ENCODE data around the gene IQSEC3.
A peak's percentile ranks its signal among the peaks of the same experiment; 100 is the strongest.

Gene IQSEC3

DNA sequence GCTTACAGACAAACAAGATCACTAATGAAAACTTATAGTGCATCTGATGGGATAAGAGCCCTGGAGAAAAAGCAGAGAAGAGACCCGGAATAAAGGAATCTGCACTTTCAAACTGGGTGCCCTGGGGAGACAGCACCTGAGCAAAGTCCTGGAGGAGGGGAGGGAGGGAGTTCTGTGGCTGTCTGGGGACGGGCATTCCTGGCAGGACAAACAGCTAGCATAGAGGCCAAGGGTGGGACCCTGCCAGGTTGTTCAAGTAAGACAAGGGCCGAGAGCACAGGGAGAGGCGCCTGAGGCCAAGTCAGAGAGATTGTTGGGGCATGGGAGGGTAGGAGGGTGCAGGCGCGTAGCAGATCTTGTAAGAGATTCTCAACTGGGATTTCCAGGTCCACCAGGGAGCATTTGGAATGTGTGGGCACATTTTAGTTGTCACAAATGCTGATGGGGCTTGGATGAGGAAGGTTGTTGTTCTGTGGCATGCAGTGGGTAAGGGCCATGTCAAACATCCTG is 14.2 kb downstream of the IQSEC3 start:
- no peak for DNase-seq (ENCODE audit: low spot score)

DNA sequence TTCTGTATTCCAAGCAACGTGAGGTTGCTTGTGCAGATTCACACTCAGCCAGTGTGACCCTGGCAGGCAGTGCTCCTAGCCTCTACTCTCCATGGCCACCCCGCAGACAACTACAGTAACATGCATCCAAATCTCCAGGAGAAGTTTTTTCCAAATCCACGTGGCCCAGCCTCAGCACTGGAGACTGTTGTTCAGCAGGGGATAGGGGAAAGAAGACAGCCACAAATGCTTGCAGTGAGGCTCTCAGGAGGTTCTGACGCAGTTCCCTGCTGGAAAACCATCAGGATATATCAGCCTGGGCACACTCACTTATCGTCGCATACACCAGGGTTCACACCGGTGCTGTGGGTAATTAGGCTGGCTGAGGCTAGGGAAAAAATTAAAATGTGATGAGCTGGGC is 16.2 kb downstream of the IQSEC3 start:
- no peak for DNase-seq (ENCODE audit: low spot score)

DNA sequence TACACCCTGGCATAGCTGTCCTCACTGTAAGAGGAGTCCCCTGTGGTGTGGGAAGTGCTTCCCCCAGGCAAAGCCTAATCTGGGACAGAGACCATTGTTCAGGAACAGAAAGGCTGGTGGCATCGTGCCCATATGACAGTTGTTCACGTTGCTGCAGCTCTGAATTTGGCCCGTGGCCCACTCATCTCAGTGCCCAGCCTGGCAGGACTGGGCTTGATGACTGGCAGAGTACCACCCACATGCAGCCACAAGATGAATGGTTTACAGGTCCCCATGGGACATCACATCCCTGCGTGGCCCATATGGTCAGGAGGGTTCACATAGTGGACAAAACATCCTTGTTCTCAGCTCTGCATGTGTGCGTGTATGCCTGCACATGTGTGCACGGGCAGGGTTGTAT is 17.5 kb downstream of the IQSEC3 start:
- no peak for DNase-seq (ENCODE audit: low spot score)

DNA sequence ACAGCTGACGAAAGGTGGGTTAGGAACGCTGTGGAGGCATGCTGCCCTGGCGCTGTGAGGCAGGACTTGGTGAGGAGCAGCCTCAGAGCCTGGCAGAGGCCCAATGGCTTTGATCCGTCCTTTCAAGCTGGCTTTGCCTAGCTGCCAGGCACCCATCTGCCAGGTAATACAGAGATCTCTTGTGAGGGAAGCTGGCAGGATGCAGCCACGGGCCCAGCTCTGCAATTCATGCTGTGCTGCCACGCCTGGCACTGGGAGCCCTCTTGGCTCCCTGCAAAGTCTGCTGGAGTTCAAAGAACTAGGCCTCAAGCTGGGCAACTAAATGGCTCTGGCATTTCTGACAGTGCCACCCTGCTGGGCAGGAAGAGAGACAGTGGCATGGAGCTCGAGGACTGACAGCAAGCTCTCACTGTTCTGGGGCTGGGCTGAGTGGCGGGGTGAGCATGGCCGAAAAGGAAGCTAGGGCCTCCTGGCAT is 18.7 kb downstream of the IQSEC3 start:
- DNase-seq (ENCODE audit: low spot score) = no peak

DNA sequence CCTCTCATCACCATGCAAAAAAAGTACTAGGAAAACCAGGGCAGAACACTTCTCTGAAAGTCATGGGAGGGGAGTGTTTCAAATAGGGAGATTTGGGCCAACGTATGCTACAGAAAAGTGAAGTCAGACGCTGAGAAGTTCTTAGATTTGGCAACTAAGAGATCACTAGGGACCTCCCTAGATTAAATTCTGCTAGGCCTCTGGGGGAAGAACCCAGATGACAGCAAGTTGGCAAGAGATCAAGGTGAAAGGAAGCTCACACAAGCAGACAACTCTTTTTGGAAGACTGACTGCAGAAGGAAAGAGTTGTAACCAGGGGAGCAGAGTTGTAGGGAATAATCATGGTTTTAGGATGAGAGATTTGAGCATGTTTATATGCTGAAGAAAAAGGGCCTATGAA is 20.7 kb downstream of the IQSEC3 start:
- DNase-seq (ENCODE audit: low spot score) = no peak

DNA sequence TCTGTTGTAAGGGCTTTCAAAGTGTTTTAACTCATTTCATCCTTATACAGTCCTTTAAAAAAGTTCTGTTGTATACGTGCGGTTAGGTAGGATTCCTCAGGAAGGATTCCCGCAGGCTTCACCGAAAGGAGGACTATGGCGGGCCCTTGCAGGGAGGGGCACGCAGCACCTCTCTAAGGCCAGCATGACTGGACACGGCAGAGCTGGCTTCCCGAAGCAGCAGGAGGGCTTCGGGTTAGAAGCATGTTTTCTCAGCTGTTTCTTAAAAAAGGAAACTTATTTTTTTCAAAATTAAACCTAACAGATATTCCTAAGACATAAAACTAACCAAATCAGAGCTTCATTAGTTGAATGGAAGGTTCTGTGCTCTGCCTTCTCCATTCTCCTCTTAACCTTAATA is 21.3 kb downstream of the IQSEC3 start:
- DNase-seq (ENCODE audit: low spot score) = no peak

DNA sequence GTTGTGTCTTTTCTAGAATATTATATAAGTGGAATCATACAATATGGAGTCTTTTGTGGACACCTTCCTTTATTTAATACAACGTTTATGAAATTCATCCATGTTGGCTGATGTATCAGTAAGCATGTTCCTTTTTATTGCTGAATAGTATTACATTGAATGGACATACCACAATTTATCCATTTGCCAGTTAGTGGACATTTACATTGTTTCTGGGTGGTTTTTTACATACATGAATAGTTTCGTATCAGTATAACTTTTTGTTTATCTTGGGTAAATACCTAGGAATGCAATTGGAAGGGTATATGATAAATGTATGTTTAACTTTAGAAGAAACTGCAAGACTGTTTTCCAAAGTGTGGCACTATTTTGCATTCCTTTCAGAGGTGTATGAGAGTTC is 23.1 kb downstream of the IQSEC3 start:
- no peak for DNase-seq (ENCODE audit: low spot score)

DNA sequence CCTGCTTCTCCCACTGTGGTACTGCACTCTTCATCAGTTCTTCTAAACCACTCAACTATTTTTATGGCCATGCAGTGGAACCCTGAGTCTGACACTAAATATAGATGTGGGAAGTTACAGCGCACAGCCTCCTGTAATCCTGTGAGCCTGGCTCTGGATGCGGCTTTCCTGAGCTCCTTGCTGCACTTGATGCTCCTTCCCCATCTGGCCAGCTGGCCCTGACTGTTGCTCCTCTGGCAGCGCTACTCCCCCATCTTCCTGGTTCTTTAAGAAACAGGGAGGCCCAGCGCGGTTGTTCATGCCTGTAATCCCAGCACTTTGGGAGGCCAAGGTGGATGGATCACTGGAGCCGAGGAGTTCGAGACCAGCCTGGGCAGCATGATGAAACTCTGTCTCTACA is 24.6 kb downstream of the IQSEC3 start:
- DNase-seq (ENCODE audit: low spot score) = no peak

DNA sequence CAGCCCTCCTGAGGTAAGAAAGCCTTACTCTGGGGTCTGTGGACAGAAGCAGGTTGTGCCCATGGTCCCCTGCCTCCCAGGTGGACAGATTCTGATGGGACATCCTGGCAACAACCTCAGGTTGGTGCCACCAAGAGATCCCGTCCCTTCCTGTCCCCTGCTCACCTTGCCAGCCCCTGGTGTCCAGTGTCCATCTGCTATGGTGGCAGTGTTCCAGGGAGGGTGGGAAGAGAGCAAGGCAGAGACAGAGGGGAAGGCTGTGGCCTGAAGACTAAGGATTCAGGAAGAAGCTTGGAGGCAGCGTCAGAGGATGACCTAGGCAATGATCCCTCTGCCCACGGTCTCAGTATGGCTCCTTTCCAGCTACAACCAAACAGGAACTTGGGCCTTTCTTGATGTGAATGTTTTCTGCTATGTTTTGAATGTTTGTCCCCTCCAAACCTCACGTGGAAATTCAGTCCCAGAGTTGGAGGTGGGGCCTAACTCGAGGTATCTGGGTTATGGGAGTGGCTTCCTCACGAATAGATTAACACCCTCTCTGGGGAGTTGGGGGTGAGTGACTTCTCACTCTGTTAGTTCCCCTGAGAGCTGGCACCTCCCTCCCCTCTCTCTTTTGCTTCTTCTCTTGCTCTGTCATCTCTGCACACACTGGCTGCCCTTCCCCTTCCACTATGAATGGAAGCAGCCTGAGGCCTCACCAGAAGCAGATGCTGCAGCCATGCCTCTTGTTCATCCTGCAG is 26.9 kb downstream of the IQSEC3 start:
- DNase-seq (ENCODE audit: low spot score) = no peak

DNA sequence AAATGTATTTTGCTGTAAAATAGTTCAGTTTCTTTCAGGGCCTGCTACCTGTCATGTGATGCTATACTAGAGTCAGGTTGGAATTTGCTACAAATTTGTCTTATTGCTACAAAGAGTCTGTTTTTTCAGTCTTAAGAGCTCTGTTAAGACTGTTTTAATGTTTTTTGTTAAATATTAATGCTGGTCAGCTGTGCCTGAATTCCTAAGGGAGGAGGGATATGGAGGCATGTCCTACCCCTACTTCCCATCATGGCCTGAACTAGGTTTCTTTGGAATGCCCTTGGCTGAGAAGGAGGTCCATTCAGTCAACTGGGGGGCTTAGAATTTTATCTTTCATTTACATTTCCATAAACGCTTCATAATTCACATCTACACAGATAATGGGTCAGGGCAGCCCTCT is 30.0 kb downstream of the IQSEC3 start:
- no peak for DNase-seq (ENCODE audit: low spot score)

DNA sequence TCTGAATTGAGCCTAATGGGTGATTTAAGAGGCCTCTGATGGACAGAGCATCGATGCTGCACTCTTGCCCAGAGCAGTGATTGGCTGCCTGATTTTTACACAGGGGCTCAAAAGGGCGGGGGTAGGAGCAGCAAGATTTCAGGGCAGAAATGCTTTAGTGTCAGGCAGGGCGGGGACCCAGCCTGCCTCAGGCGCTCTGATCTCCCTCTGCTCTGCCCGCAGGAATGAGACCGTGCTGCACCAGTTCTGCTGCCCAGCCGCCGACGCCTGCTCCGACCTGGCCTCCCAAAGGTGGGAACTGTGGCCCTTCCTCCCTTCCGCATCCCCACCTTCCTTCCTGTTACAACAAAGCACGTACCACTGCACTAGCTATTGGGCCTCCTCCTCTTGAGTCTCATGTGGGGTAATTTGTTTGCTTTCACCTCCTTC is 32.4 kb downstream of the IQSEC3 start:
- DNase-seq (ENCODE audit: low spot score) = no peak

DNA sequence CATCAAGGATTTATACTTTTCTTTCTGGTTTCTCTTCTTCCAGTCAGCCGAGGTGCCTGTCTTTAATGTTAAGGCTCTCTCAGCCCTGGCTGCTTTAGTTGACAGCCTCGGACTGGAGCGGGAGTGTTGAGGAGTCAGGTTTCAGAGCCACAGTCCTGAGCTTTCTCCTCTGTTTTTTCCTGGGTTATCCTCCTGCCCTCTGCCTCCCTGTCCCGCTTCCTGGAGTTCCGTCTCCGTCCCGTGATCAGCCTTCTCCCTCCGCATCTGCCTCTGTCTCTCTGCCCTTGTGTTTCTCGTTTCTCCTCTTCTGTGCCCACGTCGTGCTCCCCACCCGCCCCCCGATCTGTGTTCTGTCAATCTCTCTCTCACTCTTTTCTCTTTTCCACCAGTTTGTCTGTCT is 33.0 kb downstream of the IQSEC3 start:
- no peak for DNase-seq (ENCODE audit: low spot score)

DNA sequence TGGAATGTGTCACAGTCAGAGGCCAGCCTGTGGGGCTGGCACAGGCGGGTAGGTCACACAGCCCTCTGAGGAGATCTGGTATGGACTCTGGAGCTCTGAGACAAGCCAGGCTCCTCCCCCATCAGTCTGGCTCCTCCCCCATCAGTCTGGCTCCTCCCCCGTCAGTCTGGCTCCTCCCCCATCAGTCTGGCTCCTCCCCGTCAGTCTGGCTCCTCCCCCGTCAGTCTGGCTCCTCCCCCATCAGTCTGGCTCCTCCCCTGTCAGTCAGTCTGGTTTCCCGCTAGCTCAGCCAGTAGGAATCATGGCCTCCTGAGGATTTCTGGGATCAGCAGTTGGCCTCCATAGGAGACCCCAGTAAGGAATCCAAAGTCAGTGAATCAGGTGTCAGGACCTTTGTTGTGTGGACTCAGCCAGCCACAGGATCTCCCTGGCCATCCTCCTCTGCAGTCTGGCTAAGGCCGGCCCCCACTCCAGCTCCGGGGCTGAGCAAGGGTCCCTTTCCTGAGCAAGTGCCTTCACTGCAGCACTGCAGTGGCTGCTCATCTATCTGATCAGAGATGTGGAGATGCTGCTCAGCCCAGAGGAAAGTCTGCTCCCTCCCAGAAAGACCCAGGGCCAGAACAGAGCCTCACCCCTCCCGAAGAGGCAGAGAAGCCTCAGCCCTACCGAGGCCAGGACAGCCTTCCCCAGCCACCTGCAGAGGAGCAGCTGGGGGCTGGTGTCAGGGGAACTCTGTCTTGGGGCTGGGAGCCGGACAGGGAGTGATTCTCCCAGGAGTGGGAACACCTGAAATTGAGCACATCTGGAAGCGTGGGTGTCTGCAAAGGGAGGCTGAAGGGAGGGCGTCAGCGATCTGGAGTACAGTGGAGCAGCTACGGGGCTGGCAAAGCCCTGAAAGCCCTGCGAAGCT is 35.7 kb downstream of the IQSEC3 start:
- peak; percentile 43 for DNase-seq (ENCODE audit: low spot score)

DNA sequence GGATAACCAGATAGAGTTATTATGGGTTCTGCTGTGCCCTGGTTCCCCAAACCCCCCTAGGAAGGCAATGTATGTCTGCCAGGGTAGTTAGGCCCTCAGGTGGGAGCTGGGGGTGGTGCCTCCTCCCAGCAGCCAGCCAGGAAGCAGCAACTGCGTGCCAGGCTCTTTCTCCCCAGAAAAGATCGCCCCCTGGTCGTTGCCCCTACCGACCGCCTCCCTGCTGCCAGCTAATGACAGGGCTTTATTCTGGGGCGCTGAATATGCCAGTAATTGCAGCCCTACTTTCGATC is 36.3 kb downstream of the IQSEC3 start:
- DNase-seq (ENCODE audit: low spot score) = no peak

DNA sequence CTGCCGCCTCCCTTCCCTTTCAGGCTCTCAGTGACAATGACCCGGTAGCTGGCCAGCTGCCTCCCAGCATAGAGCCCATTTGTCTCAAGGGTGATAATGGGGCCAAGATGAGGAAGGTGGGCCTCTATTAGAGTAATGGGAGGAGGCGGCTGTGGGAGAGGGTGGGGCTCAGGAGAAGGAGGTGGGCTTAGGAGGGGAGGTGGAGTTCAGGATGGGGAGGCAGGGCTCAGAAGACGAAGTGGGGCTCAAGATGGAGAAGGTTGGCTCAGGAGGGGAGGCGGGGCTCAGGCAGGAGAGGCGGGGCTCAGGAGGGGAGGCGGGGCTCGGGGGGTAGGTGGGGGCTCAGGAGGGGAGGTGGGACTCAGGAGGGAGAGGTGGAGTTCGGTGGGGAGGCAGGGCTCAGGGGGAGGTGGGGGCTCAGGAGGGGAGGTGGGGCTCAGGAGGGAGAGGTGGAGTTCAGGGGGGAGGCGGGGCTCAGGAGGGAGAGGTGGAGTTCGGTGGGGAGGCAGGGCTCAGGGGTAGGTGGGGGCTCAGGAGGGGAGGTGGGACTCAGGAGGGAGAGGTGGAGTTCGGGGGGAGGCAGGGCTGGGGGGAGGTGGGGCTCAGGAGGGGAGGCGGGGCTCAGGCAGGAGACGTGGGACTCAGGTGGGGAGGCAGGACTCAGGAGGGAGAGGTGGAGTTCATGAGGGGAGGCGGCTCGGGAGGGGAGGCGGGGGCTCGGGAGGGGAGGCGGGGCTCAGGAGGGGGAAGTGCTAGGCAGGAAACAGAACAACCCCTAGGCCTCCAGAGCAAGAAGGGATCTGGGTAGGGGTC is 36.8 kb downstream of the IQSEC3 start:
- DNase-seq (ENCODE audit: low spot score) = peak; percentile 82

DNA sequence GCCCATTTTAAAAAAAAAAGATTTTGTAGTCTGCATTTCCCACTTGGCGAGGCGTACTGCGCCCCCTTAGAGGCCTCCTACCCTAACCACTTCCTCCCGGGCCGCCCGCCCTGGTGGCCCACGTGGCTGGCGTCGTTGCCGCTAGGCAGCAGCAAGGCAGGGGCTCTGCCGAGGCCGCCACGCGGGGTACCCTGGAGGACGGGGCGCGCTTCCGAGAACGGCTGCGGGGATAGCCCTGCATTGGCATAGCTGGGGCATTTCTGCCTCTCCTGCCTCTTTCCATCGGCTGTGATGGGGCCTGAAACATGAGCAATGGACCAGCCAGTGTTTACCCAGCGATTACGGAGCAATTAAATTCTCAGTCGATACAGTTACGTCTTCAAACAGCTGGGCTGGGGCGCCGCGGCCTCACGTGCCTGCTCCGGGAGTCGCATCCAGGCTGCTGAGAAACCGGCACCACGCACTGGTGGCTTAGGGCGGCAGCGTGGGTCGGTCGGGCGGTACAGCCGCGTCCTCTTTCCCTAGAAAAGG is 38.0 kb downstream of the IQSEC3 start:
- no peak for DNase-seq (ENCODE audit: low spot score)

DNA sequence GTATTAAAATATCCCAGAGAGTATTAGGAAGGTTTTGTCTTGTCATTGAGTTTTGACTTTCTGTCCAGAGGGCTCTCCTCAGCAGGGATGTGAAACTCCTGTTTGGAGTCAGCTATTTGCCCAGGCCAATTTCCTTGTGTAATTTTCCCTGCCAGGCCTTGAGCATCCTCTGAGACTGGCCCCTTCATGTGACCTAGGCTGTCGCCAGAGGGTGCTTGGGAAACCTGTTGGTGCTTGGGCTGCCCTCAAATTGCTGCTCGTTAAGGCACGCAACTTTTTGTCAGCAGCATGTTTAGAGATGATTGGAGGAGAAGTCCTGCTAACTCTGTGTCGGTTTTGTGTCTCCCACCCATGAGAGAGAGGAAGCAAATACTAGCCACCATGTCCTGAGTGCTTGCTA is 39.1 kb downstream of the IQSEC3 start:
- no peak for DNase-seq (ENCODE audit: low spot score)

DNA sequence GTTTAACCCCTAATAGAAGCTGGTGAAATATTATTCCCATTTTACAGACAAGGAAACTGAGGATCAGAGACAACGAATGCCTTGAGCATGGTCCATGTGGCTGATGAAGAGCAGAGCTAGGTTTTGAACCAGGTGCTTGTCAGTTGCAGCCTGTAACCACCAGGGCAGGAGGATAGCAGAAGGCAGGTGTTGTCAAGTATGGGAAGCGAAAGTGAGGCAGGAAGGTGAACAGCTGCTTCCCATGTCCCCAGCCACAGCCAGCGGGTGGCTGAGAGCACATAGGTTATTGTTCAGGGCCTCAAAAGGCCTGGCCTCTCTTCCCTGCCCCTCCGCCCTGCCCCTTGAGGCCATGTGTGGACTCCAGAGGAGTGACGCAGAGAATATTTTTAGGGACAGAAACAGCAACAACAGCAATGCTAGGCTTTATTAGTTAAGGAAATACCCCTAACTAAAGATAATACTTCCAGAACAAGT is 39.6 kb downstream of the IQSEC3 start:
- peak; percentile 93 for DNase-seq (ENCODE audit: low spot score)

DNA sequence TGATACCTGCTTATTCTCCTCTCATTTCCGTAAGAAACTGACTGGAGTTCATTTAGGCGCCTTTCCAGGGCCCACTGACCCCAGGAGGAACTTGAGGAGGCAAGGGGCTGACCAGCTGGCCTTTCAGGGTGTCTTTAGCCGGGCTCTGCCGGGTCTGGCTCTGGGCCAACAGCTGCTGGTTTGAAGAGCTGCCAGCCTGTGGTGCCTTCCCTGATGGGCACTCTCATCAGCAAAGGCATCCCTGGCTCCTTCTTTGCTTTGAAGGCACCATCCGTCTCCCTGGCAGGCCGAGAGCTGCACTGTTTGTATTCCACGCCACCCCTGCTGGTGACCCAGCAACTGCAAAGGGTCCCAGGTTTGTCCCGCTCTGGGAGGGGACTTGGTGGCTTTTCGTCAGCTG is 42.0 kb downstream of the IQSEC3 start:
- DNase-seq (ENCODE audit: low spot score) = no peak

DNA sequence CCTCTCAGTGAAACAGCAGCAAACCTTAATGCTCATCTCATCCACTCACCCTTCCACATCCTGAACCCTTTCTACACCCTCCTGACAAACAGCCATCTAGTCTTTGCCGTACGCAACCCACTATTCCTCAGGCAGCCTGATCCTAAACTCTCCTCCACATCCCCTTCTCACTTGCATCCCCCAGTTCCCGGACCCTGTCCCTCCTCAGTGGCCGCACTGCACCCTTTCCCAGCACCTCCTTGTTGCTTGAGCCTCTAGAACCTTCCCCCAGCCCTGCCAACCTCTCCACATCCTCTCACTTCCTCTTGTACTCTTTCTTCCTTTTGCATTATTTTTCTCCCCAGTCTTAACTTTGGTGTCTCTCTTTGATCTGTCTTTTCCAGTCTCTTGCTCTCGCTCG is 42.9 kb downstream of the IQSEC3 start:
- DNase-seq (ENCODE audit: low spot score) = no peak

DNA sequence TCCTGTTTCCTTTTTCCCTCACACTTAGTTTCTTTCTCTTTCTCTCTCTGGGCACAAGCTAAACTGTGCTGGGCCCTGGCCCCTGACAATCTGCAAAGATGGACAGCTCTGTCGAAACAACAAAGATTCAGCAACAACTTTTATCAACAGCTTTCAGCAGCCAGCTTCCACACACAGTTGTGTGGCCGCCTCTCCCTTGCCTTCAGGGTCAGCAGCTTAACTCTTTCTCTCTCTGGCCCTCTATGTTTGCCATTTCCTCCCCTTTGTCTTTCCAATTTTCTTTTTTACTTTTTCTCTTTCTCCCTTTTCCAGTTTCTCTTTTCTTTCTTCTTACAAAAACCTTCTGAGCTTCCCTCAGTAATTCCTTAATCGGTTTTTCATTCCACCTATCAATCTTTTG is 43.3 kb downstream of the IQSEC3 start:
- DNase-seq (ENCODE audit: low spot score) = no peak
